ENCODE measurements around the gene SLC26A6.

DNA sequence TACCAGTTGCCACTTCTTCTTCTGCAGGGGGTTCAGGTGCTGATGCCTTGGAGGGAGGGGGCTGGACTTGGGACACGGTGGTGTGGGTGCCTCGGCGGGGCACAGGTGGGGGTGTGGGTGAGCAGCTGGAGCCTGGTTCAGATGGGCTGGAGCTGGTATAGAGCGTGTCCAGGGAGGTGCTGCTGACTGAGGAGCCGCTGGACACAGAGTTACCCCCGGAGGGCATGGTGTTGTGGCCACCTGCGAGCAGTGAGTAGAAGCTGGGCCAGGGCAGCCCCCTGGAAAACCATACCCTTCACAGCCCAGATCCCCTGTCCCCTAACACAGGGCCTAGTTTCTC, 46.2 kb upstream of the SLC26A6 start:
- TF ChIP-seq BACH2 (CRISPR knock-in tag; IDR thresholded peaks at IDR 0.05; ENCODE audit: borderline replicate concordance): no peak
- no peak for TF ChIP-seq TOX (CRISPR knock-in tag; IDR thresholded peaks at IDR 0.05; ENCODE audit: borderline replicate concordance)
- TF ChIP-seq, protein P1, sequence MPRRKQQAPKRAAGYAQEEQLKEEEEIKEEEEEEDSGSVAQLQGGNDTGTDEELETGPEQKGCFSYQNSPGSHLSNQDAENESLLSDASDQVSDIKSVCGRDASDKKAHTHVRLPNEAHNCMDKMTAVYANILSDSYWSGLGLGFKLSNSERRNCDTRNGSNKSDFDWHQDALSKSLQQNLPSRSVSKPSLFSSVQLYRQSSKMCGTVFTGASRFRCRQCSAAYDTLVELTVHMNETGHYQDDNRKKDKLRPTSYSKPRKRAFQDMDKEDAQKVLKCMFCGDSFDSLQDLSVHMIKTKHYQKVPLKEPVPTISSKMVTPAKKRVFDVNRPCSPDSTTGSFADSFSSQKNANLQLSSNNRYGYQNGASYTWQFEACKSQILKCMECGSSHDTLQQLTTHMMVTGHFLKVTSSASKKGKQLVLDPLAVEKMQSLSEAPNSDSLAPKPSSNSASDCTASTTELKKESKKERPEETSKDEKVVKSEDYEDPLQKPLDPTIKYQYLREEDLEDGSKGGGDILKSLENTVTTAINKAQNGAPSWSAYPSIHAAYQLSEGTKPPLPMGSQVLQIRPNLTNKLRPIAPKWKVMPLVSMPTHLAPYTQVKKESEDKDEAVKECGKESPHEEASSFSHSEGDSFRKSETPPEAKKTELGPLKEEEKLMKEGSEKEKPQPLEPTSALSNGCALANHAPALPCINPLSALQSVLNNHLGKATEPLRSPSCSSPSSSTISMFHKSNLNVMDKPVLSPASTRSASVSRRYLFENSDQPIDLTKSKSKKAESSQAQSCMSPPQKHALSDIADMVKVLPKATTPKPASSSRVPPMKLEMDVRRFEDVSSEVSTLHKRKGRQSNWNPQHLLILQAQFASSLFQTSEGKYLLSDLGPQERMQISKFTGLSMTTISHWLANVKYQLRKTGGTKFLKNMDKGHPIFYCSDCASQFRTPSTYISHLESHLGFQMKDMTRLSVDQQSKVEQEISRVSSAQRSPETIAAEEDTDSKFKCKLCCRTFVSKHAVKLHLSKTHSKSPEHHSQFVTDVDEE (CRISPR knock-in tag; IDR thresholded peaks at IDR 0.05): no peak
- no peak for TF ChIP-seq ZFP3 (CRISPR knock-in tag; IDR thresholded peaks at IDR 0.05)
- TF ChIP-seq, protein P2, sequence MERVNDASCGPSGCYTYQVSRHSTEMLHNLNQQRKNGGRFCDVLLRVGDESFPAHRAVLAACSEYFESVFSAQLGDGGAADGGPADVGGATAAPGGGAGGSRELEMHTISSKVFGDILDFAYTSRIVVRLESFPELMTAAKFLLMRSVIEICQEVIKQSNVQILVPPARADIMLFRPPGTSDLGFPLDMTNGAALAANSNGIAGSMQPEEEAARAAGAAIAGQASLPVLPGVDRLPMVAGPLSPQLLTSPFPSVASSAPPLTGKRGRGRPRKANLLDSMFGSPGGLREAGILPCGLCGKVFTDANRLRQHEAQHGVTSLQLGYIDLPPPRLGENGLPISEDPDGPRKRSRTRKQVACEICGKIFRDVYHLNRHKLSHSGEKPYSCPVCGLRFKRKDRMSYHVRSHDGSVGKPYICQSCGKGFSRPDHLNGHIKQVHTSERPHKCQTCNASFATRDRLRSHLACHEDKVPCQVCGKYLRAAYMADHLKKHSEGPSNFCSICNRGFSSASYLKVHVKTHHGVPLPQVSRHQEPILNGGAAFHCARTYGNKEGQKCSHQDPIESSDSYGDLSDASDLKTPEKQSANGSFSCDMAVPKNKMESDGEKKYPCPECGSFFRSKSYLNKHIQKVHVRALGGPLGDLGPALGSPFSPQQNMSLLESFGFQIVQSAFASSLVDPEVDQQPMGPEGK (CRISPR knock-in tag; IDR thresholded peaks at IDR 0.05; ENCODE audit: borderline replicate concordance): no peak
- TF ChIP-seq, protein P3, sequence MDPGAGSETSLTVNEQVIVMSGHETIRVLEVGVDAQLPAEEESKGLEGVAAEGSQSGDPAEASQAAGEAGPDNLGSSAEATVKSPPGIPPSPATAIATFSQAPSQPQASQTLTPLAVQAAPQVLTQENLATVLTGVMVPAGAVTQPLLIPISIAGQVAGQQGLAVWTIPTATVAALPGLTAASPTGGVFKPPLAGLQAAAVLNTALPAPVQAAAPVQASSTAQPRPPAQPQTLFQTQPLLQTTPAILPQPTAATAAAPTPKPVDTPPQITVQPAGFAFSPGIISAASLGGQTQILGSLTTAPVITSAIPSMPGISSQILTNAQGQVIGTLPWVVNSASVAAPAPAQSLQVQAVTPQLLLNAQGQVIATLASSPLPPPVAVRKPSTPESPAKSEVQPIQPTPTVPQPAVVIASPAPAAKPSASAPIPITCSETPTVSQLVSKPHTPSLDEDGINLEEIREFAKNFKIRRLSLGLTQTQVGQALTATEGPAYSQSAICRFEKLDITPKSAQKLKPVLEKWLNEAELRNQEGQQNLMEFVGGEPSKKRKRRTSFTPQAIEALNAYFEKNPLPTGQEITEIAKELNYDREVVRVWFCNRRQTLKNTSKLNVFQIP (CRISPR knock-in tag; IDR thresholded peaks at IDR 0.05; ENCODE audit: borderline replicate concordance, low read depth): no peak
- TF ChIP-seq, protein P4, sequence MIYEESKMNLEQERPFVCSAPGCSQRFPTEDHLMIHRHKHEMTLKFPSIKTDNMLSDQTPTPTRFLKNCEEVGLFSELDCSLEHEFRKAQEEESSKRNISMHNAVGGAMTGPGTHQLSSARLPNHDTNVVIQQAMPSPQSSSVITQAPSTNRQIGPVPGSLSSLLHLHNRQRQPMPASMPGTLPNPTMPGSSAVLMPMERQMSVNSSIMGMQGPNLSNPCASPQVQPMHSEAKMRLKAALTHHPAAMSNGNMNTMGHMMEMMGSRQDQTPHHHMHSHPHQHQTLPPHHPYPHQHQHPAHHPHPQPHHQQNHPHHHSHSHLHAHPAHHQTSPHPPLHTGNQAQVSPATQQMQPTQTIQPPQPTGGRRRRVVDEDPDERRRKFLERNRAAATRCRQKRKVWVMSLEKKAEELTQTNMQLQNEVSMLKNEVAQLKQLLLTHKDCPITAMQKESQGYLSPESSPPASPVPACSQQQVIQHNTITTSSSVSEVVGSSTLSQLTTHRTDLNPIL (CRISPR knock-in tag; IDR thresholded peaks at IDR 0.05; ENCODE audit: low read depth): no peak
- TF ChIP-seq ZNF8 (CRISPR knock-in tag; IDR thresholded peaks at IDR 0.05): no peak
- TF ChIP-seq RARB (CRISPR knock-in tag; IDR thresholded peaks at IDR 0.05): no peak
- no peak for TF ChIP-seq ISL1 (CRISPR knock-in tag; IDR thresholded peaks at IDR 0.05)
- TF ChIP-seq ZFP30 (CRISPR knock-in tag; IDR thresholded peaks at IDR 0.05): no peak
- TF ChIP-seq PPARA (CRISPR knock-in tag; IDR thresholded peaks at IDR 0.05; ENCODE audit: borderline replicate concordance): no peak
